Measurements from ENCODE around the gene WHRN. TPM values are rescaled to one million over a fixed set of nuclear protein-coding genes. Genes with fewer than 3 reads are reported as not detected.

WHRN gene
- total RNA-seq, 1 experiment from 2014 or later, result 24.3 TPM

GRCh38 chr9:114424126-114424525 is 81.1 kb downstream of the WHRN start:
- ATAC-seq, result no peak; the same call in 1 of the 2 replicates
- CTCF ChIA-PET, result interaction anchor here (1.3 to 1.5 kb wide), 2 partner anchors 19 to 484 kb away, joined by 3 to 4 read pairs; no protein-coding TSS in a partner anchor
- no peak overlapping the region for H3K27ac Mint-ChIP-seq
- TF ChIP-seq ZNF416 (CRISPR knock-in tag; IDR thresholded peaks at IDR 0.05), result no peak
- TF ChIP-seq NFE2L1 (CRISPR knock-in tag; IDR thresholded peaks at IDR 0.05), result no peak
- TF ChIP-seq HMGXB4 (CRISPR knock-in tag; IDR thresholded peaks at IDR 0.05), result no peak
- TF ChIP-seq ZNF138 (CRISPR knock-in tag; conservative IDR thresholded peaks at IDR 0.05), result no peak
- TF ChIP-seq, protein P1, sequence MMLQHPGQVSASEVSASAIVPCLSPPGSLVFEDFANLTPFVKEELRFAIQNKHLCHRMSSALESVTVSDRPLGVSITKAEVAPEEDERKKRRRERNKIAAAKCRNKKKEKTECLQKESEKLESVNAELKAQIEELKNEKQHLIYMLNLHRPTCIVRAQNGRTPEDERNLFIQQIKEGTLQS (CRISPR knock-in tag; conservative IDR thresholded peaks at IDR 0.05), result no peak
- H3K4me1 Mint-ChIP-seq, result peaks cover 10% of the 10 kb centered on the region
- no peaks in the 10 kb centered on the region for H3K36me3 Mint-ChIP-seq
- POLR2A ChIA-PET, result no interaction called here
- no peak for DNase-seq (ENCODE audit: low spot score)
- no peak overlapping the region for H3K4me3 Mint-ChIP-seq
- no peaks in the 10 kb centered on the region for H3K9me3 Mint-ChIP-seq
- no peaks in the 10 kb centered on the region for H3K27me3 Mint-ChIP-seq (ENCODE audit: low read depth)

DNA sequence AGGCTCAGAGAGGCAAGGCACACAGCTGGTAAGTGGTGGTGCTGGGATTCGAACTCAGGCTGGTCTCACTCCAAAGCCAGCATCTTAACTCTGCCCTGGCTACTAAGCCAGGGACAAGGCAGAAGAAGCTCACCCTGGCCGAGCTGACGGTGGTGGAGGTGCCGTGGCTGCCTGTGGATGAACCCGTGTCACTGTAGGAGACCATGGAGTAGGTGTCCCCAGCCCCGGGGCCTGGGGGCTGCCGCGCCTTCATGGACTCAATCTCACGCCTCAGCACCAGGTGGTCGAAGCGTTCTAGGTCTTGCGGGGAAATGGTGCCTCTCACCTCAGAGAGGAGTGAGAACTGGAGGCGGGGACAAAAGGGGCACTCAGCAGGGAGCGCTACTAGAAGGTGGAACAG is 82.1 kb downstream of the WHRN start:
- Mint-ChIP-seq H3K36me3 (no peaks in the 10 kb centered on the region), H3K27ac (no peak overlapping the region), H3K27me3 (ENCODE audit: low read depth) (no peaks in the 10 kb centered on the region), H3K4me1 (peaks cover 10% of the 10 kb centered on the region), H3K9me3 (no peaks in the 10 kb centered on the region), H3K4me3 (no peak overlapping the region)
- ATAC-seq (no peak), DNase-seq (ENCODE audit: low spot score) (no peak)
- ChIA-PET POLR2A (no interaction called here), CTCF (interaction anchor here (1.5 kb wide), 1 partner anchor 18 kb away, joined by 4 read pairs; no protein-coding TSS in a partner anchor)
- no peak for TF ChIP-seq NFE2L1 (CRISPR knock-in tag; IDR thresholded peaks at IDR 0.05)
- TF ChIP-seq, protein P1 (CRISPR knock-in tag; conservative IDR thresholded peaks at IDR 0.05), result no peak
- TF ChIP-seq, protein P2, sequence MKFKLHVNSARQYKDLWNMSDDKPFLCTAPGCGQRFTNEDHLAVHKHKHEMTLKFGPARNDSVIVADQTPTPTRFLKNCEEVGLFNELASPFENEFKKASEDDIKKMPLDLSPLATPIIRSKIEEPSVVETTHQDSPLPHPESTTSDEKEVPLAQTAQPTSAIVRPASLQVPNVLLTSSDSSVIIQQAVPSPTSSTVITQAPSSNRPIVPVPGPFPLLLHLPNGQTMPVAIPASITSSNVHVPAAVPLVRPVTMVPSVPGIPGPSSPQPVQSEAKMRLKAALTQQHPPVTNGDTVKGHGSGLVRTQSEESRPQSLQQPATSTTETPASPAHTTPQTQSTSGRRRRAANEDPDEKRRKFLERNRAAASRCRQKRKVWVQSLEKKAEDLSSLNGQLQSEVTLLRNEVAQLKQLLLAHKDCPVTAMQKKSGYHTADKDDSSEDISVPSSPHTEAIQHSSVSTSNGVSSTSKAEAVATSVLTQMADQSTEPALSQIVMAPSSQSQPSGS (CRISPR knock-in tag; IDR thresholded peaks at IDR 0.05; ENCODE audit: borderline replicate concordance, low read depth), result no peak
- TF ChIP-seq SP1 (CRISPR knock-in tag; conservative IDR thresholded peaks at IDR 0.05), result no peak
- TF ChIP-seq TEAD4 (CRISPR knock-in tag; IDR thresholded peaks at IDR 0.05), result no peak
- TF ChIP-seq TEAD1 (CRISPR knock-in tag; IDR thresholded peaks at IDR 0.05), result no peak
- no peak for TF ChIP-seq ZNF138 (CRISPR knock-in tag; conservative IDR thresholded peaks at IDR 0.05)
- no peak for TF ChIP-seq ESRRA (CRISPR knock-in tag; IDR thresholded peaks at IDR 0.05; ENCODE audit: borderline replicate concordance)

DNA sequence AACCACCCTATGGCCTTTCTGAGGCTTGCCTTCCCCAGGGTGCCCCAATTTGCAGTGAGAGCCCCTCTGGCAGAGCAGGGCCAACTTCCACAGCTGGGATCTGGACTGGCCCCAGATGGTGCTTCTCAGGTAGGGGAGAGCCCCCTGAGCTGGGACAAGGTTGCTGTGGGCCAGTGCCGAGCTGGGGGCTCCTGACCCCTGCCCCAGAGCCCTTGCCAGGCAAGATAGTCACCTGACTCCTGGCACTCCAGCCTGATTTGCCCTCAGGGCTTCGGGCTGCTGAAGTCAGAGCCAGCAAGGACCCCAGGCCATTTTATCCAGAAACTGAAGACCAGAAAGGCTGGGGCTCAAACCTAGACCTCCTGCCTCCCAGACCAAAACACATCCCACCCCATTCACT is 84.1 kb downstream of the WHRN start:
- no peaks in the 10 kb centered on the region for H3K36me3 Mint-ChIP-seq
- POLR2A ChIA-PET, result no interaction called here
- ATAC-seq (no peak), DNase-seq (ENCODE audit: low spot score) (no peak)
- no peaks in the 10 kb centered on the region for H3K27me3 Mint-ChIP-seq (ENCODE audit: low read depth)
- H3K4me1 Mint-ChIP-seq, result peaks cover 10% of the 10 kb centered on the region
- CTCF ChIA-PET, result interaction anchor here (4.6 kb wide), 1 partner anchor 16 kb away, joined by 18 read pairs; no protein-coding TSS in a partner anchor
- TF ChIP-seq, protein P3, sequence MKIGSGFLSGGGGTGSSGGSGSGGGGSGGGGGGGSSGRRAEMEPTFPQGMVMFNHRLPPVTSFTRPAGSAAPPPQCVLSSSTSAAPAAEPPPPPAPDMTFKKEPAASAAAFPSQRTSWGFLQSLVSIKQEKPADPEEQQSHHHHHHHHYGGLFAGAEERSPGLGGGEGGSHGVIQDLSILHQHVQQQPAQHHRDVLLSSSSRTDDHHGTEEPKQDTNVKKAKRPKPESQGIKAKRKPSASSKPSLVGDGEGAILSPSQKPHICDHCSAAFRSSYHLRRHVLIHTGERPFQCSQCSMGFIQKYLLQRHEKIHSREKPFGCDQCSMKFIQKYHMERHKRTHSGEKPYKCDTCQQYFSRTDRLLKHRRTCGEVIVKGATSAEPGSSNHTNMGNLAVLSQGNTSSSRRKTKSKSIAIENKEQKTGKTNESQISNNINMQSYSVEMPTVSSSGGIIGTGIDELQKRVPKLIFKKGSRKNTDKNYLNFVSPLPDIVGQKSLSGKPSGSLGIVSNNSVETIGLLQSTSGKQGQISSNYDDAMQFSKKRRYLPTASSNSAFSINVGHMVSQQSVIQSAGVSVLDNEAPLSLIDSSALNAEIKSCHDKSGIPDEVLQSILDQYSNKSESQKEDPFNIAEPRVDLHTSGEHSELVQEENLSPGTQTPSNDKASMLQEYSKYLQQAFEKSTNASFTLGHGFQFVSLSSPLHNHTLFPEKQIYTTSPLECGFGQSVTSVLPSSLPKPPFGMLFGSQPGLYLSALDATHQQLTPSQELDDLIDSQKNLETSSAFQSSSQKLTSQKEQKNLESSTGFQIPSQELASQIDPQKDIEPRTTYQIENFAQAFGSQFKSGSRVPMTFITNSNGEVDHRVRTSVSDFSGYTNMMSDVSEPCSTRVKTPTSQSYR (CRISPR knock-in tag; IDR thresholded peaks at IDR 0.05), result no peak
- TF ChIP-seq JUN (CRISPR knock-in tag; IDR thresholded peaks at IDR 0.05), result no peak
- no peak for TF ChIP-seq ZNF671 (CRISPR knock-in tag; IDR thresholded peaks at IDR 0.05)
- TF ChIP-seq, protein P4, sequence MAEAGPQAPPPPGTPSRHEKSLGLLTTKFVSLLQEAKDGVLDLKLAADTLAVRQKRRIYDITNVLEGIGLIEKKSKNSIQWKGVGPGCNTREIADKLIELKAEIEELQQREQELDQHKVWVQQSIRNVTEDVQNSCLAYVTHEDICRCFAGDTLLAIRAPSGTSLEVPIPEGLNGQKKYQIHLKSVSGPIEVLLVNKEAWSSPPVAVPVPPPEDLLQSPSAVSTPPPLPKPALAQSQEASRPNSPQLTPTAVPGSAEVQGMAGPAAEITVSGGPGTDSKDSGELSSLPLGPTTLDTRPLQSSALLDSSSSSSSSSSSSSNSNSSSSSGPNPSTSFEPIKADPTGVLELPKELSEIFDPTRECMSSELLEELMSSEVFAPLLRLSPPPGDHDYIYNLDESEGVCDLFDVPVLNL (CRISPR knock-in tag; IDR thresholded peaks at IDR 0.05; ENCODE audit: borderline replicate concordance, low read depth), result no peak
- H3K4me3 Mint-ChIP-seq, result no peak overlapping the region
- no peaks in the 10 kb centered on the region for H3K9me3 Mint-ChIP-seq
- no peak overlapping the region for H3K27ac Mint-ChIP-seq
